SK-N-MC (cell line): ENCODE results near the gene RSRP1.

Source experiments
- EZH2 ChIP-seq: fragments of 200-600 bp; sonication (generic); IDR thresholded peaks from one replicate; pipeline ENCODE4 v1.6.1; 2017; ENCODE audit warnings: antibody characterized with exemption
- POLR2AphosphoS5 ChIP-seq: IDR thresholded peaks from 2 replicates; pipeline ENCODE4 v1.6.1; 2012; ENCODE audit warnings: mild to moderate bottlenecking, low read depth, low read length, borderline replicate concordance

DNA sequence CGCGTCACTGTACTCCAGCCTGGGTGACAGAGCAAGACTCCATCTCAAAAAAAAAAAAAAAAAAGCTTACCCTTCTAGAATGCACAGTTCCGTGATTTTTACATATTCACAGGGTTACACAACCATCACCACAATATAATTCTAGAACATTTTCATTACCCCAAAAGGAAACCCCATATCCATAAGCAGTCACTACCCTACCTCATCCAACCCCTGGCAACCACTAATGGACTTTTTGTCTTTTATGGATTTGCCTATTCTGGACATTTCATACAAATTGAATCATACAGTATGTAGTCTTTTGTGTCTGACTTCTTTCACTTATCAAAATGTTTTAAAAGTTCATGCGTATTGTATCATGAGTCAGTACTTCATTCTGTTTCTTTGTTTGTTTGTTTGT lies 37.7 kb downstream of the RSRP1 start:
- TF ChIP-seq EZH2, result no peak
- no peak for TF ChIP-seq POLR2AphosphoS5
